H9 (cell line): Measurements from ENCODE around the gene PRELID1. TPM values are rescaled to one million over a fixed set of nuclear protein-coding genes. Genes with fewer than 3 reads are reported as not detected.

Experiments
- DNase-seq: peaks from one replicate; pipeline ENCODE4 v3.0.0-alpha.2; 2017
- H2AFZ ChIP-seq: one replicate; pipeline ENCODE4 v1.6.1; 2013; ENCODE audit warnings: mild to moderate bottlenecking, low read length, control low read depth, moderate library complexity
- H2AK5ac ChIP-seq: 2 replicates; pipeline ENCODE4 v1.6.1; 2013; ENCODE audit warnings: low read length, control low read depth, mixed read lengths; ENCODE audit not compliant: insufficient read length
- H2BK120ac ChIP-seq: one replicate; pipeline ENCODE4 v1.6.1; 2013; ENCODE audit warnings: low read depth, mild to moderate bottlenecking, low read length, control low read depth, inconsistent platforms; ENCODE audit not compliant: poor library complexity, severe bottlenecking
- H2BK12ac ChIP-seq: 2 replicates; pipeline ENCODE4 v1.6.1; 2013; ENCODE audit warnings: low read length, control low read depth, mixed read lengths, low read depth; ENCODE audit not compliant: insufficient read length
- H2BK15ac ChIP-seq: 2 replicates; pipeline ENCODE4 v1.6.1; 2013; ENCODE audit warnings: low read depth, low read length, control low read depth
- H2BK20ac ChIP-seq: one replicate; pipeline ENCODE4 v1.6.1; 2013; ENCODE audit warnings: low read depth, mild to moderate bottlenecking, low read length, control low read depth, inconsistent platforms; ENCODE audit not compliant: poor library complexity, severe bottlenecking
- H2BK5ac ChIP-seq: 2 replicates; pipeline ENCODE4 v1.6.1; 2013; ENCODE audit warnings: low read length, control low read depth, mixed read lengths; ENCODE audit not compliant: insufficient read length
- H3K14ac ChIP-seq: 2 replicates; pipeline ENCODE4 v1.6.1; 2013; ENCODE audit warnings: low read length, control low read depth; ENCODE audit not compliant: insufficient read depth
- H3K18ac ChIP-seq: 2 replicates; pipeline ENCODE4 v1.6.1; 2013; ENCODE audit warnings: low read depth, mild to moderate bottlenecking, mixed read lengths, low read length, control low read depth; ENCODE audit not compliant: insufficient read length
- H3K23ac ChIP-seq: 2 replicates; pipeline ENCODE4 v1.6.1; 2013; ENCODE audit warnings: low read length, control low read depth, mixed read lengths, low read depth; ENCODE audit not compliant: insufficient read length
- H3K23me2 ChIP-seq: 2 replicates; pipeline ENCODE4 v1.6.1; 2013; ENCODE audit warnings: low read depth, mild to moderate bottlenecking, mixed read lengths, low read length, control low read depth; ENCODE audit not compliant: insufficient read length, poor library complexity, severe bottlenecking
- H3K27ac ChIP-seq: 2 replicates; pipeline ENCODE4 v1.5.1; 2013; ENCODE audit warnings: low read length, control low read depth, mixed read lengths, low read depth; ENCODE audit not compliant: insufficient read length
- H3K27me3 ChIP-seq: 2 replicates; pipeline ENCODE4 v1.6.1; 2013; ENCODE audit warnings: low read length, control low read depth, inconsistent platforms; ENCODE audit not compliant: insufficient read depth
- H3K4ac ChIP-seq: 2 replicates; pipeline ENCODE4 v1.6.1; 2013; ENCODE audit warnings: low read depth, mild to moderate bottlenecking, control low read depth, inconsistent platforms, low read length, moderate library complexity
- H3K4me1 ChIP-seq: 2 replicates; pipeline ENCODE4 v1.6.1; 2013; ENCODE audit warnings: low read length, control low read depth, inconsistent platforms; ENCODE audit not compliant: insufficient read depth
- H3K4me2 ChIP-seq: 2 replicates; pipeline ENCODE4 v1.6.1; 2013; ENCODE audit warnings: low read length, control low read depth, mixed read lengths; ENCODE audit not compliant: insufficient read length, insufficient read depth
- H3K56ac ChIP-seq: 2 replicates; pipeline ENCODE4 v1.6.1; 2013; ENCODE audit warnings: low read depth, mild to moderate bottlenecking, mixed read lengths, low read length, control low read depth; ENCODE audit not compliant: insufficient read length
- H3K79me1 ChIP-seq: 2 replicates; pipeline ENCODE4 v1.6.1; 2013; ENCODE audit warnings: low read depth, mild to moderate bottlenecking, moderate library complexity, low read length, control low read depth, inconsistent platforms; ENCODE audit not compliant: insufficient read depth, poor library complexity, severe bottlenecking
- H3K79me2 ChIP-seq: 2 replicates; pipeline ENCODE4 v1.6.1; 2013; ENCODE audit warnings: low read length, control low read depth, inconsistent platforms; ENCODE audit not compliant: insufficient read depth
- H3K9ac ChIP-seq: 2 replicates; pipeline ENCODE4 v1.6.1; 2013; ENCODE audit warnings: low read length, control low read depth, mixed read lengths; ENCODE audit not compliant: insufficient read length; ENCODE audit errors: extremely low read depth
- H3K9me3 ChIP-seq: one replicate; pipeline ENCODE4 v1.6.1; 2013; ENCODE audit warnings: low read depth, low read length, inconsistent platforms; ENCODE audit not compliant: control insufficient read depth
- H3T11ph ChIP-seq: one replicate; pipeline ENCODE4 v1.6.1; 2013; ENCODE audit warnings: mild to moderate bottlenecking, low read length, control low read depth, inconsistent platforms
- H4K20me1 ChIP-seq: one replicate; pipeline ENCODE4 v1.6.1; 2013; ENCODE audit not compliant: control insufficient read depth, insufficient read length, insufficient read depth
- H4K5ac ChIP-seq: 2 replicates; pipeline ENCODE4 v1.6.1; 2013; ENCODE audit warnings: low read depth, mild to moderate bottlenecking, mixed read lengths, low read length, control low read depth; ENCODE audit not compliant: insufficient read length
- H4K8ac ChIP-seq: replicated peaks from 2 replicates; pipeline ENCODE4 v1.6.1; 2013; ENCODE audit warnings: low read length, control low read depth, mixed read lengths, low read depth; ENCODE audit not compliant: insufficient read length
- H4K91ac ChIP-seq: 2 replicates; pipeline ENCODE4 v1.6.1; 2013; ENCODE audit warnings: low read depth, mild to moderate bottlenecking, moderate library complexity, mixed read lengths, low read length, control low read depth; ENCODE audit not compliant: insufficient read length
- H3K27ac Mint-ChIP-seq, 3 experiments: 2 replicates in 2 of 3; 3 replicates in 1 of 3; pipeline ENCODE4 v1.8.0; 2020 to 2021; ENCODE audit warnings: mixed read lengths in 3 of 3, mild to moderate bottlenecking in 1 of 3, moderate library complexity in 1 of 3
- H3K27me3 Mint-ChIP-seq: 2 replicates; pipeline ENCODE4 v1.8.0; 2021; ENCODE audit warnings: low read depth, mild to moderate bottlenecking, moderate library complexity, mixed read lengths
- H3K36me3 Mint-ChIP-seq, 3 experiments: 2 replicates in 2 of 3; 3 replicates in 1 of 3; pipeline ENCODE4 v1.8.0; 2020 to 2021; ENCODE audit warnings: low read depth in 3 of 3, mixed read lengths in 3 of 3; ENCODE audit not compliant: insufficient read depth in 1 of 3
- H3K4me1 Mint-ChIP-seq, 2 experiments: 2 replicates each; pipeline ENCODE4 v1.8.0; 2020; ENCODE audit warnings: mixed read lengths in 2 of 2
- H3K4me3 Mint-ChIP-seq, 2 experiments: 2 replicates in 1 of 2; 3 replicates in 1 of 2; pipeline ENCODE4 v1.8.0; 2020 to 2021; ENCODE audit warnings: mild to moderate bottlenecking in 2 of 2, mixed read lengths in 2 of 2, moderate library complexity in 1 of 2
- H3K9me3 Mint-ChIP-seq, 2 experiments: 2 replicates in 1 of 2; 3 replicates in 1 of 2; pipeline ENCODE4 v1.8.0; 2020; ENCODE audit warnings: mild to moderate bottlenecking in 2 of 2, mixed read lengths in 2 of 2, moderate library complexity in 1 of 2
- WGBS: extraction: QIAGEN DNeasy Blood & Tissue Kit; methylation state at CpG from one replicate; pipeline ENCODE4 v1.1.7; 2013; ENCODE audit warnings: missing lambda C conversion rate, low lambda C conversion rate, mixed read lengths; ENCODE audit not compliant: insufficient read length; ENCODE audit errors: extremely low coverage; 5-methylcytosine and 5-hydroxymethylcytosine counted together
- total RNA-seq: library from RNA; stranded (reverse); gene quantifications from 2 replicates; pipeline ENCODE4 v1.2.1, GENCODE V29; 2021
- TF ChIP-seq, protein P1 (sequence below): fragments of 200-600 bp; sonication (generic); conservative IDR thresholded peaks from 3 replicates; pipeline ENCODE4 v1.8.0; 2021; ENCODE audit warnings: antibody characterized with exemption, mild to moderate bottlenecking

Gene PRELID1
- total RNA-seq, 1 experiment from 2014 or later, result 213 TPM

DNA sequence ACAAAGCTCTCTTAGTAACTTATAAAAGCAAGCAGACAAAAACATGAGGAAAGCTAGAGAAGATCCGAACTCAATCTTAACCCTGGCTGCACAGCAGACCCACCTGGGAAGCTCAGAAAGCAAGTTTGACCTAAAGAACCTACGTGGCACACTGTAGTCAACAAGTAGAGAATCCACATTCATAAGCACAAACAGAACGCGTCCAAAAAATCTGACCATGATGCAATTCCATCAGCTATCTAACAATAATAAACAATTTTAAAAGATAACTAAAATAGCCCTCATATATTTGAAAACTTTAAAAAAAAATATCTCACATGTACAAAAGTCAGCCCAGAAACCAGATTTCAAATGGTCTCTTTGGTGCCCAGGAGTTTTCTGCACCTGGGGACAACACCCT is 43.2 kb downstream of the PRELID1 start:
- TF ChIP-seq, protein P1, sequence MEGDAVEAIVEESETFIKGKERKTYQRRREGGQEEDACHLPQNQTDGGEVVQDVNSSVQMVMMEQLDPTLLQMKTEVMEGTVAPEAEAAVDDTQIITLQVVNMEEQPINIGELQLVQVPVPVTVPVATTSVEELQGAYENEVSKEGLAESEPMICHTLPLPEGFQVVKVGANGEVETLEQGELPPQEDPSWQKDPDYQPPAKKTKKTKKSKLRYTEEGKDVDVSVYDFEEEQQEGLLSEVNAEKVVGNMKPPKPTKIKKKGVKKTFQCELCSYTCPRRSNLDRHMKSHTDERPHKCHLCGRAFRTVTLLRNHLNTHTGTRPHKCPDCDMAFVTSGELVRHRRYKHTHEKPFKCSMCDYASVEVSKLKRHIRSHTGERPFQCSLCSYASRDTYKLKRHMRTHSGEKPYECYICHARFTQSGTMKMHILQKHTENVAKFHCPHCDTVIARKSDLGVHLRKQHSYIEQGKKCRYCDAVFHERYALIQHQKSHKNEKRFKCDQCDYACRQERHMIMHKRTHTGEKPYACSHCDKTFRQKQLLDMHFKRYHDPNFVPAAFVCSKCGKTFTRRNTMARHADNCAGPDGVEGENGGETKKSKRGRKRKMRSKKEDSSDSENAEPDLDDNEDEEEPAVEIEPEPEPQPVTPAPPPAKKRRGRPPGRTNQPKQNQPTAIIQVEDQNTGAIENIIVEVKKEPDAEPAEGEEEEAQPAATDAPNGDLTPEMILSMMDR, result no peak
- no peak for DNase-seq
- WGBS, result no CpG with 5 or more reads among the region's 4 CpGs
- Histone ChIP-seq H3K14ac (no peak overlapping the region), H3K4me2 (no peak overlapping the region), H2AFZ (no peak overlapping the region), H4K20me1 (no peaks in the 10 kb centered on the region), H3K56ac (no peak overlapping the region), H3K9me3 (no peaks in the 10 kb centered on the region), H2BK15ac (no peak overlapping the region), H2BK12ac (no peak overlapping the region), H3K4ac (no peak overlapping the region), H3K4me1 (peaks cover 3% of the 10 kb centered on the region; the same call in 1 of the 2 replicates), H3K79me1 (peaks cover 4% of the 10 kb centered on the region), H4K5ac (no peak overlapping the region), H4K8ac (no peak overlapping the region), H4K91ac (no peak overlapping the region), H2AK5ac (no peak overlapping the region), H3K23me2 (peaks cover 3% of the 10 kb centered on the region), H2BK5ac (no peak overlapping the region), H3T11ph (no peak overlapping the region), H2BK20ac (no peak overlapping the region), H3K9ac (no peak overlapping the region), H3K27me3 (no peaks in the 10 kb centered on the region), H3K23ac (no peak overlapping the region), H3K18ac (no peak overlapping the region), H3K27ac (no peak overlapping the region), H2BK120ac (no peak overlapping the region), H3K79me2 (peaks cover 19% of the 10 kb centered on the region)
- H3K27ac Mint-ChIP-seq, result no peak overlapping the region
- no peak overlapping the region for H3K4me3 Mint-ChIP-seq
- H3K27me3 Mint-ChIP-seq, result no peaks in the 10 kb centered on the region
- no peaks in the 10 kb centered on the region for H3K9me3 Mint-ChIP-seq
- peaks cover 17 to 19% of the 10 kb centered on the region in 2 experiments for H3K4me1 Mint-ChIP-seq
- peaks cover 4 to 32% (median 32%) of the 10 kb centered on the region in 3 experiments; a peak in 6 of 7 replicates for H3K36me3 Mint-ChIP-seq
